GM19099 (cell line): ENCODE results near the gene ILDR2.

Experiments
- POLR2A ChIP-seq: IDR thresholded peaks from 3 replicates; pipeline ENCODE4 v1.6.1; 2011; ENCODE audit warnings: low read depth; ENCODE audit not compliant: insufficient read length; ENCODE audit errors: extremely low read depth

Gene ILDR2, protein sequence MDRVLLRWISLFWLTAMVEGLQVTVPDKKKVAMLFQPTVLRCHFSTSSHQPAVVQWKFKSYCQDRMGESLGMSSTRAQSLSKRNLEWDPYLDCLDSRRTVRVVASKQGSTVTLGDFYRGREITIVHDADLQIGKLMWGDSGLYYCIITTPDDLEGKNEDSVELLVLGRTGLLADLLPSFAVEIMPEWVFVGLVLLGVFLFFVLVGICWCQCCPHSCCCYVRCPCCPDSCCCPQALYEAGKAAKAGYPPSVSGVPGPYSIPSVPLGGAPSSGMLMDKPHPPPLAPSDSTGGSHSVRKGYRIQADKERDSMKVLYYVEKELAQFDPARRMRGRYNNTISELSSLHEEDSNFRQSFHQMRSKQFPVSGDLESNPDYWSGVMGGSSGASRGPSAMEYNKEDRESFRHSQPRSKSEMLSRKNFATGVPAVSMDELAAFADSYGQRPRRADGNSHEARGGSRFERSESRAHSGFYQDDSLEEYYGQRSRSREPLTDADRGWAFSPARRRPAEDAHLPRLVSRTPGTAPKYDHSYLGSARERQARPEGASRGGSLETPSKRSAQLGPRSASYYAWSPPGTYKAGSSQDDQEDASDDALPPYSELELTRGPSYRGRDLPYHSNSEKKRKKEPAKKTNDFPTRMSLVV

DNA sequence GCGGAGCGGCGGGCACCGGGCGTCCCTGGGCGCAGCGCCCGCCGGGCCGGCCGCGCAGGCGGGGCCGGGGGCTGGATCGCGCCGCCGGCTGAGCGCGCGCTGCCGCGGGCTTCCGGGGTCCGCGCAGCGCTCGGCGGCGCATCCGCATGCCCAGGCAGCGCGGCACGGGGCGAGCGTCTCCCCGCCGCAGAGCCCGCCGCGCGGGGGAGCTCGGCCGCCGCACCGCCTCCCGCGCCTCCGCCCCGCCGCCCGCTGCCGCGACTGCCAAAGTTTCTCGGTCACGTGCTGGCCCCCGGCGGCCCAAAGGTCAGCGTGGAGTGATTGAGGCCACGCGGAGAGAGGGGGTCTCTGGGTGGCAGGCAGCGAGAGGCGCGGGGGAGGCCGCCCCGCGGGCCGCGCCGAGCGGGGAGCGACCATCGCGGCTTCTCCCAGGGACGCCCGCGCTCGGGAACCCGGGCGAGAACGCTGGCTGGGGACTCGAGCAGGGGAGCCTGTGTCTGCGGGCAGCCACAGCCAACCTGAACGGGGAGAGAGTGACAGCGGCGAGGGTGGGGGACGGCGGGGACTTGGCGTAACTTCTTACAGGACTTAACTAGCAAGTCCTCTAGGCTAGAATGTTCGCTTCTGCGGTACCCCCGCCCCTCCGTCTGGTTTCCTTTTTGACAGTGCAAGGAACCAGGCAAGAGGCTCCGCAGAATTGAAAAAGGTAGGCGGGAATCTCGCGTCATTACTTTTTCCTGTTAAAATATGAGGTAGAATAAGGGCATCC, at the start of gene ILDR2:
Gene ILDR2, minus strand, starts transcription at position 180 of the 769 bp plus-strand sequence. CDS start 272 bp downstream, outside the sequence.
- TF ChIP-seq POLR2A: no peak

DNA sequence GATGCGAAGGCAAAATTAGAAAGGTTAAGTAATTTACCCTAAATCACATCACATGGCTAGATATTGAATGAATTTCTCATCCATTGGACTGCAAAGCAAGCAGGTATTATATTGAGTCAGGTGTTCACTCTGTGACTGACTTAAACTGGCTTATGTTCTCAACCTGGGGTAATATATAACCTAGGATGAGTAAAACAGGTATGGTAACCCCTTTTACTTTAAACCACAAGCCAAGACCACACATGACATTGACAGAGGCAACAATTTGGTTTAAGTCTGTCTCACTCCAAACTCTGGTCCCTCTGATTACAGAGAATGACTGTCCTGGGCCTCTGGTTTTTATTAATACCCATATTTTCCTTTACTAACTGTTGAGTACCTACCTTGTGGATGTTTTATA, 47.0 kb upstream of the ILDR2 start:
- no peak for TF ChIP-seq POLR2A

DNA sequence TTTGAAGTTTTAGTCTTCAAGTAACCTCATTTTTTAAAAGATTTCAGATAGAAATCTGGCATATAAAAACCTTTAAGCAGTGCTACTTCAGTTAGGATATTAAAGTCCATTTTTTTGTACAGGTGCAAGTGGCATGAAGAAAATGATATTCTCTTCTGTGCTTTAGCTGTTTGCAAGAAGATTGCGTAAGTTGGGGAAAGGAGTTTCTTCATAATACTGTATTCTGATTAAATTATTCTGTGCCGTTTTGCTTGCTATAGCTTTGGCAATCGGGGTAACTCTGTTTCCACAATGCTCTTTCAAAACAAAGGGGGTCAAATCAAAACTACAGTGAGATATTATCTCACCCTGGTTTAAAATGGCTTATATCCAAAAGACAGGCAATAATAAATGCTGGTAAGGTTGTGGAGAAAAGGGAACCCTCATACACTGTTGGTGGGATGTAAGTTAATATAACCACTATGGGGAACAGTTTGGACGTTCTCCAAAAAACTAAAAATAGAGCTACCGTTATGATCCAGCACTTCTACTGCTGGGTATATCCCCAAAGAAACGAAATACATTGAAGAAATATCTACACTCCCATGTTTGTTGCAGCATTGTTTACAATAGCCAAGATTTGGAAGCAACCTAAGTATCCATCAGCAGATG, 40.9 kb upstream of the ILDR2 start:
- TF ChIP-seq POLR2A: no peak

DNA sequence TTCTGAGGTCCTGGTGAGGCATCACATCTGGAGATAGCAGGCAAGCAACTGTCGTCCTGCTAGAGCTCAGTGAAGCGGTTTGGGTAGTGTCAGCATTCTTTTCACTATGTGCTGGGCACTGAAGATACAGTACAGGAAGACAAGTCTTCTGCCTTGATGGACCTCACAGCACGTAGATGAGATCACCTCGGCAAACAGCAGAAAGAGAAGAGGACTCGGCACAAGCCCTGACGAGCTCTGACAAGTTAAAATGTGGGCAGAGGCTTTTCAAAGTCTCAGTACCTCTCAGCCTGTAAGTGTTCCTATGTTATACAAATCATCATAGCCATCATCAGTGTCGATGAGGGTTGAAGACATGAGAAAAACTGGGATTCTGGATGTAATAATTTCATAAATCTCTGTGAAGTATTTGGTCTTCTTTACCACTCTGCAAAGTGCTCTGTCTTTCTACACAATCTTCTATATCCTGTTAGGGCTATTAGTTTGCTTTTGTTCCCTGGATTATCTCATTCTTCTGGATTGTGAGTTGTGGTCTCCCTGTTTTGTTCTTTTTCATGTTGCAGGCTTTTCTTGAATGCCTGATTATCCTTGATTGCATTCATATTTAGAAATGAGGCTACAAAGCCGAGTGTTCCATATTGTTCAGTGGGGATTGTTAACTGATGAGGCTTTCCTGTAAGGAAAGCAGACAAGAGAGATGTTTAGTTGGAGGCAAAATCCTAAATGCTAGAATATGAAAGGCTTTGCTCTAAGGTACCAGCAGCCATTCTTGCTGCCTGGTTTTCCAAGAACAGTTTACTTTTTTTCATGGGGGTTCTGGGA, 38.0 kb upstream of the ILDR2 start:
- no peak for TF ChIP-seq POLR2A

DNA sequence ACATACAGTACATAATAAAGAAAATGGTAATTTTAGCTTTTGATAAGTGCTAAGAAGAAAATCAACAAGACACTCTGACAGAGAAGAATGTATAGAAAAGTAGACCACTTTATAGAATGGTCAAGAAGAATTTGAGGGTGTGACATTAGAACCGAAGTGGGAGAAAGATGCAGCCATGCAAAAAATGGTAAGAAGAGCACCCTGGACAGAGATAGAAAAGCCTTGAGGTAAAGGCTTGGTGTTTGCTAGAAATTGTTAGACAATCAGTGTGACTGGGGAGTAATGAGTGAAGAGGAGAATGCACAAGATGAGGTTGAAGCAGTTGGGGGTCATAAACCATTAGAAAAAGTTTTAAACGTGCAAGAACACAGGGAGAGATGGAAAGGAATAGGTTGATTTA, 37.2 kb upstream of the ILDR2 start:
- TF ChIP-seq POLR2A: no peak

DNA sequence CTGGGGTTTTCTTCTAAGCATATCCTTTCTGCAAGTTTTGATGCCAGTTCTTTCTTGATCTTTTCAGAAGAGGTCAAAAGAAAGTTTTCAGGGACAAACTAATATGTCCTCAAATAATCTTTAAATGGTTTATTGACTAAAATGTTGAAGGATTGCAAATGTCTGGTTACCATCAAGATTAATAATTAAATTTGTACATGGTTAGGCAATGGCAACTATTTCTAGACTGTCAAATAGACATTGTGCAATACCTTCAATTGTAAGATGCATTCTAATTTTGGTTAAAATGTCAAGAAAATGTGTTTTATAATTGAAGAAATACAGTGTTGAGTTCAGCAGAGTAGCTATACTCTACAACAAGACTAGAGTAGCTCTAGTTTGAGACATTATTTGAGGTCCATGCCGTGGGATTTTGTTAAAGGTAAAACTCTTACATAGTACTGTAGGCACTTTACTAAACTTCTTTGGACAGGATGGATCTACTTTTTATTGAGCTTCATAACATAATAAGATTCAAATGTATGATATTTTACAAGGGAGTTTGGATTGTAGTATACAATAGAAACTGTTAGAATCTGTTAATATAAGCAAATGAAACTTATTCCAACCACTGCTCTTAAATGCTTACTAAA, 36.3 kb upstream of the ILDR2 start:
- no peak for TF ChIP-seq POLR2A

DNA sequence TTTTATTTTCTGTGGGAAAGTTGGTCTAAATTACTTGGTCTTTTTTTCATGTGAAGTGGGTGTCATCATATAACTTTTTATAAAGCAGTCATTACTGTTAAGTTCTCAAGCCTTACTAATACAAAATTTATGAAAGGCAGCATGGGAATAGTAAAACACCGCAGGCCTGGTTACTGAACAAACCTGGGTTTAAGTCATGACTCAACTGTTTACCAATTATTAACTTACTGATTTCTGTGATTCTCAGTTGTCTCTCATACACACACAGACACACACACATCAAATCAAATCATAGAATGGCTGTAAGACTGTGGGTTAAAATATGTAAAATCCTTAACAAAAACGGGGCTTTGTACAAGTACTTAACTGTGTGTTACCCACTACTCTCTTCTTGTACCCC, 28.4 kb upstream of the ILDR2 start:
- no peak for TF ChIP-seq POLR2A

DNA sequence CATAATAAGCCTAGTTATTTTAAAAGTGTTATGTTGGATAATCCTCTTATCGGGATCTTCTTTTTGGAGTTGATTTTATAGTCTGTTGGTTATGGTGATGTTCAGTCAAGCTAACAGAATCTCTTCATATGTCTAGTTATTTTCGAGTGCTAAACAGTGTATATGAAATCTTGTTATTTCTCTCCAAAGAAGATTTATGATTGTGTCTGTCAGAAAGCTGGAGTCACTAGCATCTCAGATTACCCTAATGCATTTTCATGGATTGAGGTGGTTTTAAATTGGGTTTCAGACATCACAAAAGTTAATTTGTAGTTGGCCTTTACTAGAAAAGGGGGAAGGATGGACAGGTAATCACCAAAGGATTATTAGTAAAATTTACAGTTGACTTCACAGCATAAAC, 27.0 kb upstream of the ILDR2 start:
- no peak for TF ChIP-seq POLR2A

DNA sequence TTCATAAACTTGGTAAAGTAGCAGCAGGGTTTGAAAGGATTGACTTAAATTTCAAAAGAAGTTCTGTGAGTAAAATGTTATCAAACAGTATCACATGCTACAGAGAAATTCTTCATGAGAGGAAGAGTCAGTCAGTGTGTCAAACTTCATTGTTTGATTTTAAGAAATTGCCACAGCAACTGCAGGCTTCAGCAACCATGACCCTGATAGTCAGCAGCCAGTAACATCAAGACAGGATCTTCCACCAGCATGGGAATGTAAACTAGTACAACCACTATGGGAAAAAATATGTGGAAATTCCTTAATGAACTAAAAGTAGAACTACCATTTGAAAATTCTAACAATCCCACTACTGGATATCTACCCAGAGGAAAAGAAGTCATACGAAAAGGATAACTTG, 25.2 kb upstream of the ILDR2 start:
- TF ChIP-seq POLR2A: no peak

DNA sequence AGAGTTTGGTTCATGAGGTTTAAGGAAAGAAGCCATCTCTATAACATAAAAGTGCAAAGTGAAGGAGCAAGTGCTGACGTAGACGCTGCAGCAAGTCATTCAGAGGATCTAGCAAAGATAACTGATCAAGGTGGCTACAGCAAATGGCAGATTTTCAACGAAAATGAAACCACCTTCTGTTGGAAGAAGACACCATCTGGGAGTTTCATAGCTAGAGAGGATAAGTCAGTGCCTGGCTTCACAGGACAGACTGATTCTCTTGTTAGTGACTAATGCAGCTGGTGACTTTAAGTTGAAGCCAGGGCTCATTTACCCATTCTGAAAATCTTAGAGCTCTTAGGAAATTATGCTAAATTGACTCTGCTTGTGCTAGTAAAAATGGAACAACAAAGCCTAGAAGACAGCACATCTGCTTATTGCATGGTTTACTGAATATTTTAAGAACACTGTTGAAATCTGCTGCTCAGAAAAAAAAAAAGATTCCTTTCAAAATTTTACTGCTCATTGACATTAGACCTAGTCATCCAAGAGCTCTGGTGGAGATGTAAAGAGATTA, 24.2 kb upstream of the ILDR2 start:
- no peak for TF ChIP-seq POLR2A

DNA sequence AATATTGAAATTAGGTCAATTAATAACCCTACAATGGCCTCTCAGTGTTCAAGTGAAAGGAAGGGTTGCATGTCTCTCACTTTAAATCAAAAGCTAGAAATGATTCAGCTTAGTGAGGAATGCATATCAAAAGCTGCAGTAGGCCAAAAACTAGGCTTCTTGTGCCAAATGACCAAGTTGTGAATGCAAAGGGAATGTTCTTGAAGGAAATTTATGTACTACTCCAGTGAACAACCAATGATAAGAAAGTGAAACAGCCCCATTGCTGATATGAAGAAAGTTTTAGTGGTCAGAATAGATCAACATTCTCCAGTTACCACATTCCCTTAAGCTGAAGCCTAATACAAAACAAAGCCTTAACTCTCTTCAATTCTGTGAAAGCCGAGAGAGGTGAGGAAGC, 23.7 kb upstream of the ILDR2 start:
- no peak for TF ChIP-seq POLR2A

DNA sequence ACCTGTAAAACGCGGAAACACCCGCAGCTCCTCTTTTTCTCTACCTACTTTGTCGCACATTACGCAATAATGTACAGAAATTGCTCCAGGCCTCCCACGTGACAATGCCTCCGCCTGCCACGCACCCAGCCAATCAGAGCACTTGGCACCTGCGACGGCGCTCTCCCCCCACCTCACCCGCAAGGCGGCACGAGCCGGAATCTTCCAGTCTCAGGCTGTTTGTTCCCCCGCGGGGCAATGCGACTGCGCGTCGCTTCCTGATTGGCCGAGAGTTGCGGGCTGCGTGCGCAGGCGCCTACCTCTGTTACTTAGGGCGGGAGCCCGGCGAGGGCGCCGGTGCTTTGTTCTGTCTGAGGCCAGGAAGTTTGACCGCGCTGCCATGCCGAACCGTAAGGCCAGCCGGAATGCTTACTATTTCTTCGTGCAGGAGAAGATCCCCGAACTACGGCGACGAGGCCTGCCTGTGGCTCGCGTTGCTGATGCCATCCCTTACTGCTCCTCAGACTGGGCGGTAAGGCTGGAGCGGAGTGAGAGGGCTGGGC, 13.7 kb upstream of the ILDR2 start, which contains the start of gene MAEL:
Gene MAEL, plus strand, starts transcription at position 307 of the 542 bp plus-strand sequence. Its CDS starts 73 bp downstream, at position 380.
- TF ChIP-seq POLR2A: no peak

DNA sequence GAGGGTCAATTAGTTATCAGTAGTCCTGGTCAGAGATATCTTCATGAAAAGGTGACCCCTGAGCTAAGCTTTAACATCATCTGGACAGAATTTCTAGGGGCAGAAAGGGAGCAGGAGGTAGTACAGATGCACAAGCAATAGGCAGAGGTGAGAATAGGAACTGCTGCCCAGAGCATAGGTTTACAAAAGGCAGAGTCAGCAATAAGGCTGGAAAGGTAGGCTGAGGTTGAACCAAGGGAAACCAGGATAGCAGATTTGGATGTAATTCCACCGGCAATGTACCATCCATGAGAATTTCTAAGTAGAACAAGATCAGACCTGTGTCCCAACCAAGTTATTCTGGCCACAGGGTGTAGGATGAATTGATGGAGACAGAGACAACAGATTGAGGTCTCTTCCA, 6.2 kb upstream of the ILDR2 start:
- no peak for TF ChIP-seq POLR2A

DNA sequence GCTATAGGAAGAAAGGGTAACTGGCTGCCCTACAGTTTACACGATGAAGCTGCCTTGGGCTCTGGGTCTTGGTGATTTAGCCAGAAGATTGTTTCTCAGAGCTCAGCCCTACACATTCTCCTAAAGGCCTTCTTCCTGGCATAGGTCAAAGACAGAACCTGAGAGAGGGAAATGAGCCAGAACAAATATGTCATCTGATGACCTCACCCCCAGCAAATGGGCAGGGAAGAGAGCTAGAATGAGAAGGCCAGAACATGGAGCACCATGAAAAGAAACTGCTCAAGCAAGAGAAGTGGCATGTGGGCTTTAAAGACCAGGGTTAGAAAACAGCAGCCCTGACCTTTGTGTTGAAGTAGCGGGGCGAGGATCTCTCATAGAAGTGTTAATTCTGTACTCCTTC, 5.5 kb upstream of the ILDR2 start:
- TF ChIP-seq POLR2A: no peak

DNA sequence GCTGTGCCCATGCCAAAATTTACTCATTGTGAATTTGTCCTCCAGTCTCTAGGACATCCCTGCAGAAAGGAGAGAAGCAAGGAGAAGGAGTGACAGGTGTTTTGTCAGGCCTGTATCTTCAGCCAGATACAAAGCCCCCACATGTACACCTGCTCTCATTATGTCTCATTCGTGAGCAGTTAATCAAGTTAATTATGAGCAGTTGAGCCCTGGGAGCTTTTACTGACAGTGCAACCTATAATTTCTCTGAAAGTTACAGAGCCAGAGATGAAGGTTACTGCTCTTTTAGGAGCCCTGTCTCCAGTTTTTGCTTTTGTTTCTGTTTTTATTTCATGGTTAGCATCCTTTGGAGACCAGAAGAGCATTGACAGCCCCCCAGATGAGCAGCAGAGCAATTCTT, 5.0 kb upstream of the ILDR2 start:
- TF ChIP-seq POLR2A: no peak
